HS-5 (cell line): ENCODE results near the gene PTP4A2.
A peak's percentile ranks its signal among the peaks of the same experiment; 100 is the strongest.
"Not testable (repeated sequence)": the region's sequence is repeated elsewhere in the genome, so short reads cannot be mapped to it uniquely, and the experiment has no call there.

Experiments used
- DNase-seq: peaks from one replicate; pipeline ENCODE4 v3.0.0-alpha.2; 2012; ENCODE audit warnings: low read depth

The PTP4A2 gene

DNA sequence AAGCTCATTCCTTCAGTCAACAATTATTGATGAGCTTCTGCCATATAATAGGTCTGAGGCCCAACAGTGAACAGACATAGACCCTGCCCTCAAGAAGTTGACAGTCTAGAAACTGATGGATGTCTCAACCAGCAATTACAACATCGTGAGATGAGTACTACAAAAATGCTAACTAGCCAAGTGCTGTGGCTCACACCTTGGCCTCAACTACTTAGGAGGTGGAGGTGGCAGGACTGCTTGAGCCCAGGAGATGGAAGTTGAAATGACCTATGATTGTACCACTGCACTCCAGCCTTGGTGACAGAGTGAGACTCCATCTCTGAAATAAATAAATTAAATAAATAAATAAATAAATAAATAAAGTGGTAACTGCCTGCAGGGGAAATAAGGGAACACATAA lies 11.7 kb upstream of the PTP4A2 start:
- DNase-seq: no peak

DNA sequence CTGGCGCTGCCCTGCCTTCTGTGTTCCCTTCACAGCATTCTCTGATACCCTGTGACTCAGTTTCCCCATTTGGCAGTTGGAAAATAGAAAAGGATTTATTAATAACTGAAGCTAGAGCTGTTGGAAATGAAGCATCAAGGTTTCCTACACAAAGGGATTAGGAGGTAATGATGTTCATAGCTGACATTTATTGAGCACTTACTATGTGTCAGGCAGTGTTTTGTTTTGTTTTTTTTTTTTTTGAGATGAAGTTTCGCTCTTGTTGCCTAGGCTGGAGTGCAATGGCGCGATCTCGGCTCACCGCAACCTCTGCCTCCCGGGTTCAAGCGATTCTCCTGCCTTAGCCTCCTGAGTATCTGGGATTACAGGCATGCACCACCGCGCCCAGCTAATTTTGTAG lies 7.5 kb upstream of the PTP4A2 start:
- DNase-seq: not testable (repeated sequence)

DNA sequence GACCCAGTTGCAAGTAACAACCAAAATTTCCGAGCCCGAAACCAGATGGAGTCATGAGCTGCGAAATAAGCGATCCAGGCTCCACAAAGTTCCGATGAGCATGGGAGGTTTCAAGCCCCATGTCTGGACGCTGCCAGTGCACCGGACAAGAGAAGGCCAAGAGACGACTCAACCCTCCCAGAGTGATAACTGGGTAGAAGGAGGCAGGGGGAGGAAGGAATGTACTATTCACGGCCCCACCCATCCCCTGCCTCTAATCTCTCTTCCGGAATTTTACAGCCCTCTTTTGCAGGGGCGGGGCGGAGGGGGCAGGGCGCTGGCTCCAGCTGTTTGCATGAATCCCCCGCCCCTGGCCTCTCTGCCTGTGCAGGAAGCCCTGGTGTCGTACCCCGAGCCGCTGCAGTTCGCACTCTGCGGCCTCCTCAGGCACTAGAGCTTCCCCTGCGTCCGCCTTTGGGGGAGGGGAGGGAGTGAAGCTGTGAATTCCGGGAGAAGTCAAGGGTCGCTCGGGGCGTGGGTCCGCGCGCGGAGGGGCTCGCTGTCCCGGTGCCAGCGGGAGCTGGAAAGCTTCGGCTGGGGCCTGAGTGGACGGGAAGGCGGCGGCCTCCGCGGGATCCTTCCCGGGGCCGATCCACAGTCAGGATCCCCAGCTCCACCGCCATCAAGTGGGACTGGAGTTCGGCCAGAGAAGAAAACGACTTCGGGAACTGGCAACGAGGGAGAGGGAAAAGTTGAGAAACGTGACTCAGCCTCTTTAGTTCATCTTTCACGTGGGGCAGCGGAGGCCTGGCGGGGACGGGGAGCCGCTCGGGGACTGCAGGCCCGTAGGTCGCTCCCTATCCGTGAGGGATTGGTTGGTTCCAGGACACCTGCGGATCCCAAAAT lies 6.3 kb upstream of the PTP4A2 start:
- DNase-seq: no peak

DNA sequence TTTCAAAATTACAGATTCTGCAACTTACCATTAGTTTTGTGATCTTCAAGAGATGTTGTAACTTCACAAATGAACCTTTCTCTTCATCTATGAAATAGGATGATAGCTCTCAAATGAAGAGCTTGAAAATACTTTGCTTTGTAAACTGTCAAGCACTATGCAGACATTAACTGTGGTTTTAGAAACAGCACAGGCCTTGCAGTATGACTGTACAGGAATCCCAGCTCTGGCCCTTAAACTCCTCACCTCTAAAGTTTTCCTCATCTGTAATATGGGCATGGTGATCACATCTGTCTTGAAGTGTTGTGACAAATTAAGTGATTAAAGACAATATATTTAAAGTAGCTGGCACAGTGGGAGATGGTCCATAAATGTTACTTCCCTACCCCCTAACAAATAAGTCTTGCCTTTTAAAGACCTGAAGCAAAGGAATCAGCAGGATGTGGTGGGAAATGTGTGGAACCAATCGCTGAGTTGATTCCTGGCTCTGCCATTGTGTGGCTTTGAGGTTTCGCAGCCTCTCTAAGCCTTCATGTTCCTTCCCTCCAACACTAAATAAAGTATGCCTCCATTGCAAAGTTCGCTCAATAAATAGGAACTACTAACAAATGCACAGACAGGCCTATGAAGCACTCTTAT lies 5.5 kb upstream of the PTP4A2 start:
- DNase-seq: no peak

DNA sequence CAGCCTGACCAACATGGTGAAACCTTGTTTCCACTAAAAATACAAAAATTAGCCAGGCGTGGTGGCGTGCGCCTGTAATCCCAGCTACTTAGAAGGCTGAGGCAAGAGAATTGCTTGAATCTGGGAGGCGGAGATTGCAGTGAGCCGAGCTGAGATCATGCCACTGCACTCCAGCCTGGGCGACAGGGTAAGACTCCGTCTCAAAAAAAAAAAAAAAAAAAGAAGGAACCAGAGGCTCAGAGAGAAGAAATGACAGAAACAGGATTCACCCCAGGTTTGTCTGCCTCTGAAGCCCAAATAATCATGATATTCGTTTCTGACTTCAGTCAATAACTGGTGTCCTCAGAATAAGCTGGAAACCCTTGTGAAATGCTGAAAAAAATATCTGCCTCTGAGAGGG lies 3.9 kb upstream of the PTP4A2 start:
- DNase-seq: not testable (repeated sequence)

DNA sequence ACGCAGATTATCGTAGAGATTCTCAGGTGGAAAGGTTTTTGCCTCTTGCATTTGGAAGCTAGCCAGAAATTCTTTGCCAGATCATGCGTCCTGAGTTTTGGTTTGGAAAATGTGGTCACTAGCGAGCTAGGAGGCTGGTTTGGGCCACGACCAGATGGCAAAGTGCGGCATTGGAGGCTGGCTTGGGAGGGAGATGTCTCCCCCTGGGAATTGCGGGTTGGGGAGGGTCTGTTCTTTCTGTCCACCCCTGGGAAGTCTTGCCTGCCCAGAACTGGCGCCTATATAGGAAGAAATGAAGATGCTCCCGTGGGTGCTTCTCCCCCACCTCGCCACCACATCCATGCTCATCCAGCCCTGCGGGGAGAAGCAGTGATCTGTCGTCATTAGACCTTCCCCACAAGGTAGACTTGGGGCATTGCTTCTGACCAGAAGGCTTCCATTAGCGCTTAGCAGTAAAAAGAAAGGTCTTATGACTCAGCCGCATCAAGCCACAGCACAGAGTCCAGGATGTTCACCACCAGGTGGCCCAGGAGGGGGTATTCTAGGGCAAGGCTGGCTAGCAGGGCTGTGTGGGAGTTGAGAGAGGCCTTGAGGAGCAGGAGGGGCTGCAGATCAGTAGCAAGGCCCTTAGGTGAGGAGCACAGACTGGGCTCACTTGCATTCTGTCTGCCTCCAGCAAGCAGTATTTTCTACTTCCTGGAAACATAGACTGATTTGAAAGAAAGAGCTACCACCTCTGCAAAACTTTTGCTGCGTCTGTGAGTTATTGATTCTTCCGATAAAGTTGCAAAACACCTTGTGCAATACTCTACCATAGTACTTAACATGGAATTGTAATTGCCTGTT lies 1.5 kb upstream of the PTP4A2 start:
- DNase-seq: peak; percentile 63

DNA sequence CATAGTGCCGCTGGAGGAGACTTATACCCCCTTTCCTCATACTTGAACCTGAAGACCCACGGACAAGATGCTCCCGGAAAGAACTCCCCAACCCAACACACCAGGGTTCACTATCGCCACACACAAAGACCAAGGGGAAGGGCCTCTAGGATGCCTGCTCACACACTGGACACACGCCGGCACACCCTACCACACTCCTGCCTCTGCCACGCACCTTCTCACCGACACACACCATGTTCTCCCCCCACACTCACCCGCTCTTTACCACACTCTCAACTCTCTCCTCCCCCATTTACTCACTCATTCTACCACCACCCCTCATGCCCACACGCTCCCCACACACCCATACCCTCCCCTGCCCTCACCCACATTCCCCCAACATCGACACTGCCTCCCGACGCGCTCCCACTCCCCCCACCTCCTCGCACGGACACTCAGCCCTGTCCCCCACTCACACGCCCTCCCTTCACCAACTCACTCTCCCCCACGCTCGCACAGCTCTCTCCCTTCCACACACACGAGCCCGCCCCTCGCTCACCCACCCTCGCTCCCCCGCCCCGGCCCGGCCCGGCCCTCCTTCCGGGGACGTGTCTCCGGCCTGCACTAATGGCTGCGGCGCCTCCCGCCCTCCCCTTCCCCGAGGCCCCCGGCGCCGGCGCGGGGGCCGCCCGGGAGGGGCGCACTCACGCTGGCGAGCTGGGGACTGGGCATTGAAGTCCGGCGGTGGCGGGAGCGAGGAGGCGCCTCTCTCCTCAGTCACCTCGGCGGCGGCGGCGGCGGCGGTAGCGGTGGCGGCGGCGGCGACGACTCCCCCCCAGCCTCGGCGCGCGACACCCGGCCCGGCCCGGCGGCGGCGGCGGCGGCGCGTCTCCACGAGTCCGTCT lies 626 bp downstream of the PTP4A2 start:
- no peak for DNase-seq

DNA sequence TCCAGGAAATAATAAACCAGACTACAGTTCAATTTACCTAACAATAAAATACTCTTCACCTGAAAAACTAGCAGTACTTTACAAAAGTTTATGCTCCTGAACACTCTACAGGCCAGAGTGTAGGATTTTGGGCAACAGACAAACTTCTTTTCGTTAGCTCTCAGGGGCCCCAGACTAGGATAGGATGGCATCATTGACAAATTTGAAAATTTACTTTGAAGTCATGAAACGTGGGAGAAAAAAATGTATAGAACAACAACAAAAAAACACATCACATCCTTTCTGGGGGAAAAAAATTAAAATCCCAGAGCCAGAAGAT lies 1.2 kb downstream of the PTP4A2 start:
- DNase-seq: no peak

DNA sequence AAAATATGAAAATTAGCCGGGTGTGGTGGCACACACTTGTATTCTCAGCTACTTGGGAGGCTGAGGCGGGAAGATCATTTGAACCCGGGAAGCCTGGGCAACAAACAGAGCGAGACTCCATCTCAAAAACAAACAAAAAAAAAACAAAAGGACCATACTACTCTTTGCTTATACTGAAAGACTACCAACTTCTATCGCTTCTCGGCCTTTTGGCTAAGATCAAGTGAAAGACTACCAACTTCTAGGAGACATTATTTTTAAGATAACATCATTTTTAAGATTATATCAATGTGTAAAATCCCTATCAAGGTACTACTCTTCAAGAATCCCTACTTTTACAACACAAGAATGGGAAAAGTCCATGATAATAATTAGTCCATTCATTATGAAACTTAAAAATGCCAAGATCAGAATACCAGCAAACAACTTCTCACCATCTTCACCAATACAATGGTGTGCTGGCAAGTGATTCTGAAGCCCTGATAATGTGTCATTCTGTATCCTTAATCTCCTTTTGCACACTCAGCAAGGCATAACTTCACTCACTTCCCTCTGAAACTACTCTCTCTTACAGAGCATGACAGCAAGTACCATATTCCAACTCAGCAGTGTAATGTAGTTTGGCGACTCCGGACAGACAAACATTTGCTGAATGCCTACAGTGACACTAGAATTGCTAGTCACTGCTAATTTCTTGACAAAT lies 1.7 kb downstream of the PTP4A2 start:
- DNase-seq: no peak

DNA sequence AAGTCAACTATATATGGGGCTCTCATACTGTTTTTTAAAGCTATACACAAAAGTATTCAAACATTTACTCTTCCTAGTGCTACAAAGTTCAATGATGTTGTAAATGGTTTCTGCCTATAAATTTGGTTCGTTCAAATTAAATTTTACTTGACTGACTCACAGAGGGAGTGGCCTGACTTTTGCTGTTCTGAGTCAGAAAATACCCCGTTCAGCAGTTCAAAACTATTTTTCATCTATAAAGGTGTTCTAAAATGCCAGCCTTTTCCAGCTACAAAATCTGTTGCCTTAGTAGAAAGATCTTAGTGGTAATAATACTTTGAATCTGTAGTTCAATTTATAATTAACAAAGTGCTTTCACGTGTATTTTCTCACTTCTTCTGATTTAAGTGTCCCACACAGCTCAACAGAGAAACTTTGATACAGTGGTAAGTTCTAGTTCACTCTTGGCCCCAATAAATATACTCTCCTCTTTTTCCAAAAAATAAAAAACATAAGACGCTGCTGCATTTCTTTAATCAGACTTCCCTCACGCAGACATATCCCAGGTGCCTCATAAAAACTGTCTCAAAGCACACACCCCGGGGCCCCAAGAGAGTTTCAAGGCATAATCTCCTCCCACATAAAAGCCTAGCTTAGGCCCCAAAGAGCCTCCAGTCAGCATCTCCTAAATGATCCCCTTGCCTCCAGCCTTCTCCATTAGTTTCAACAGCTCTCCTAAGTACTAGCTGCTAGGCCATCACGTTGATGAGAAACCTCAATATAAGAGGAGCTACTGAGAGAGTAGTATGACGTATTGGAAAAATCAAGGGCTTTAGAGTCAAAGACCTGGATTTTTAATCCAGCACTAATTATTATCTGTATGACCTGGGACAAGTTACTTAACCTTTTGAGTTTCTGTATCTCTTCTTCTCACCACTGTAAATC lies 3.2 kb downstream of the PTP4A2 start:
- DNase-seq: peak; percentile 53

DNA sequence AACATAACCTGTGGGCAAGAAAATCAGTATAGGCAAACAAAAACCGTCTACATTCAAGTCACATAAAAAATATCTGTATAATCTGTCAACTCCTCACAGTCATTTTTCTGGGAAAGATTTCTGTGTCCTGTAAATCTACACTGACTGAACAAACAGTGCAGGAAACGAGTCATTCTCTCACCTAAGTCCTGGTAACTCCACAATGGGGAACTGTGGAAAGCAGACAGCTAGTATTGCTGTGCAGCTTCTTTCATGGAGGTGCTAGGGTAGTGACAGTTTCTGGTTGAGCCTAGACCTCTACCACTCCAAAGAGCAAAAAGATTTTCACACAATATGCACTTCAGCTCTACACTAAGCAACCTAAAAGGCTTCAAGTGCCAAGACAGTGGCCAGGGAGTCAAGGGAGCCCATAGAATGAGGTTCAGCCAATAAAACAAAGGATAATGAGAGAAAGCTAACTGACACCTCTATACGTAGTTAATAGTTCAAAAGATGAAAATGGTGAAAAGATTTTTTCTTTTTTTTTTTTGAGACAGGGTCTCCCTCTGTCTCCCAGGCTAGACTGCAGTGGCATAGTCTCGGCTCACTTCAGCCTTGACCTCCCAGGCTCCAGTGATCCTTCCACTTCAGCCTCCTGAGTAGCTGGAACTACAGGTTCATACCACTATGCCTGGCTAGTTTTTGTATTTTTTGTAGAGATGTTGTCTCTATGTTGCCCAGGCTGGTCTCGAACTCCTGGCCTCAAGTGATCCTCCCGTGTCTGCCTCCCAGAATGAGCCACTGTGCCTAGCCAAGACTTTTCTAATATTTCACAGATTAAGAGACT lies 5.5 kb downstream of the PTP4A2 start:
- no peak for DNase-seq

DNA sequence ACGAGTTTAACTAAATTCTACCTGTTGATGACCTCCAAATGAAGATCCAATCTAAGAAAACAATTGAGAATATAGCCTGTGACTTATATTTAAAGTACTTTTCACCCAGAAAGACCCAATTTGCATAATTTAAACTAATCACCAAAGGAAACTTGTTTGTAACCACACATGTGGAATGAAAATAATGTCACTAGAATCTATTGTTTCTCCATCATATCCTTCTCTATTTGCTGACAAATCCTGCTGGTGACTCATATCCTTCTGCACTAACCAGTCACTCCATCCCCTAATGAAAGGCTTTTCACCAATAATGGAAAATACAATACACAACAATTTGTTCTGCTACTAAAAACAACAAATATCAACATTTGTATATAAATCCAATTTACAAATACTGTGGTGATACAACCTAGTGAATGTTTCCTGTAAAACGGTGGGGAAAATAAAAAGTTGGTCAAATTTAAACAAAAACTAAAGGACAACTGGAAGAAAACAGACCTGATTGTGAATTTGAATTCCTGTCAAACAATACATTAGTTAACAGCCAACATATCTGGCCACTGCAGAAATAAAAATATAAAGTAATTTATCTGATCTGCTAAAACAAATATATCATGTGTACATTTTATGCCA lies 6.5 kb downstream of the PTP4A2 start:
- DNase-seq: peak; percentile 42

DNA sequence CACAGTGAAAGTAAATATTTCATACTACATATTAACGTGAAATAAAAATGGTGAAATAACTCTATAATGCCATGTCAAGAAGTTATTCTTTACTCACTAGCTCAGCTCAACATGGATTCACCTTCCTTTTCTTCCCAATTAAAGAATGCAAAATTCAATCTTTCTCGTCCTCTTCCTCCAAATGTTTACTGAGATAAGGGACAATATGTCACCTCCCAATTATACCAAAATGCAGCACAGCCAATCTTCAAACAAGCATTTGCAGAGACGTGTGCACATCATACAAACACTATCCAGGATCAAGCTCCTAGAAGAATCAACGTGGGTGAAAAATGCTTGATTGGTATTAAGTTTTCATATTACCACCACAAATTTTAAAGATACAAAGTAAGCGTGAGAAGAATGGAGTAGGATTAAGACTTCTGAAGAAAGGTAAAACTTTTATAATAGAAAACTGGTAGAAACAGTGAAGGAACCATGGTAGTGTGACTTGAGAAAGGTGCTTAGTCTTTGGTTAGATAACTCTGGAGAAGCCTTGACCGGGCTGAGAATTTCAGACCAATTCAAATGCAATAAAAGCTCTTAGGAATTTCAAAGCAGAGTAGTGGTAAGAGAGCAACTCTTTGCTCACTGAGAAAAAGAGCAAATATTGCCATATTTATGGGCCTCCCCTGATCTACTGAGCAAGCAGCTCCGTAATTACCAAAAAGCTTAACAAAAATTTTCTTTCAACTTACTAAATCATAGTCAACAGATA lies 7.2 kb downstream of the PTP4A2 start:
- DNase-seq: no peak

DNA sequence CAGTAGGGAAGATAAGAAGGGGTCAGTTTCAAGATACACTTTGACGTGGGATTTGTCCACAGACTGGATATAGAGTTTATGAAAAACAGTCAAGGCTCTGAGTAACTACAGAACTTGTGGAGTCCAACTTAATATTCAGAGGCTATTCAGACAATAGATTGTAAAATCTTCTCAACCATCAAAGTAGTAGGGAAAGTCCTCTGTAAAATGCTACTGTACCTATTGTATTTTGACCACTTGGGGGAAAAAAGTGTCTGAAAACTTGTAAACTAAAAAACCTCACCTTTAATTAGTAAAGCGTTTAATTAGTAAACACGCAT lies 10.5 kb downstream of the PTP4A2 start:
- no peak for DNase-seq

DNA sequence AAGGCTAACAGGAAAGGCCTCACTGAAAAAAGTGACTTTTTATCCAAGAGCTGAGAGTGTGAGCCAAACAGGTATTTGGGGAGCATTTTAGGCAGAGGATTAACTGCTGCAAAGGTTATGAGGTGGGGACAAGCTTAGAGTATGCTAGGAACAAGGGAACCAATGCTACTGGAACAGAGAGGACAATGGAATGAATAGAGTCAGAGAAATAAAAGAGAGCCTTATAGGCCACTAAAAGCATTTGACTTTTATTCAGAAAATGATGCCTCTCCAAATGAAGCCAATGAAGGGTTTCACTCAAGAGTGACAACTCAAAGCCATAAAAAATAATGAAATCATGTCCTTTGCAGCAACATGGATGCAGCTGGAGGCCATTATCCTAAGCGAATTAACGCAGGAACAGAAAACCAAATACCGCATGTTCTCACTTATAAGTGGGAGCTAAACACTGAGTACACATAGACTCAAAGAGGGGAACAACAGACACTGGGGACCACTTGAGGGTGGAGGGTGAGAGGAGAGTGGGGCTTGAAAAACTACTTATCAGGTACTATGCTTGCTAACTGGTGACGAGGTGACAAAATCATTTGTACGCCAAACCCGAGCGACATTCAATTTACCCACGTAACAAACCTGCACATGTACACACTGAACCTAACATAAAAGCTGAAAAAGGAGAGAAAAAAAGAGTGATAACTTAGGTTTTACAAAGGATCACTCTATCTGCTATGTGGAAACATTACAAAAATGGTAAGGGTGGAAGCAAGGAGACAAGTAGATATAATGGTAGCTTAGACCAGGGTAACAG lies 11.1 kb downstream of the PTP4A2 start:
- DNase-seq: no peak

DNA sequence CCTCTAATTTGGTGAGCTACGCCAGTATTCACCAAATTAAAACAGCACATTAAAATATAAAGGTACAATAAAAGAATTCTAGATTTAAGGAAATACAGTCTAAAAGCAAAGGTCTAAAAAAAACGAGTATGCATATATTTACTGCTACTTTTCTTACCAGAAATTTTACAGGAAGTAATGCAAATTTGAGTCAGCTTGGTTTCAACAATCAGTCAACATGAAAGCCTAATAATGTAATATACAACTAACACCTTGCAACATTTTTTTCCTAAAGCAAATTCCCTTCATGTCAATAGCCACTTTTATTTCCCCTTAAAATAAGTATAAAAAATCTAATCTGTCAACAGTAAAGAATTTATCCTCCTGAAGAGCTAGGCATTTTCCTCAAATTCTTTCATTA lies 11.9 kb downstream of the PTP4A2 start:
- no peak for DNase-seq

DNA sequence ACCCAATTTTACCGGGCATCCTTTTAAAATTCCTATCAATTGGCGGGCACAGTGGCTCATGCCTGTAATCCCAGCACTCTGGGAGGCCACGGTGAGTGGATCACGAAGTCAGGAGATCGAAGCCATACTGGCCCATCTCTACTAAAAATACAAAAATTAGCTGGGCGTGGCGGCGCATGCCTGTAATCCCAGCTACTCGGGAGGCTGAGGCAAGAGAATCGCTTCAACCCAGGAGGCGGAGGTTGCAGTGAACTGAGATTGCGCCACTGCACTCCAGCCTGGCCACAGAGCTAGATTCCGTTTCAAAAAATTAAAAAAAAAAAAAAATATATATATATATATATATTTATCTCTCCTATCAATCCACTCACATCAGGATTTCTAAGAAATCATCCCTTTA lies 12.3 kb downstream of the PTP4A2 start:
- not testable (repeated sequence) for DNase-seq
